Thyroid gland (tissue), 4 donors: ENCODE measurements around the gene PNPLA2.

ENCODE experiments used
- CTCF ChIP-seq, 6 experiments: fragments of 200-600 bp in 3 of 6; fragments of 450-650 bp in 3 of 6; sonication (generic) in 3 of 6; IDR thresholded peaks; one replicate each; pipeline ENCODE4 v1.5.1; 2016 to 2019; ENCODE audit warnings: antibody characterized with exemption in 6 of 6, mild to moderate bottlenecking in 2 of 6, inconsistent platforms in 1 of 6, moderate library complexity in 1 of 6
- POLR2A ChIP-seq, 2 donors: fragments of 450-650 bp; IDR thresholded peaks; one replicate each; pipeline ENCODE4 v1.6.1; 2017; ENCODE audit warnings: antibody characterized with exemption in 2 of 2, mild to moderate bottlenecking in 2 of 2, moderate library complexity in 1 of 2

DNA sequence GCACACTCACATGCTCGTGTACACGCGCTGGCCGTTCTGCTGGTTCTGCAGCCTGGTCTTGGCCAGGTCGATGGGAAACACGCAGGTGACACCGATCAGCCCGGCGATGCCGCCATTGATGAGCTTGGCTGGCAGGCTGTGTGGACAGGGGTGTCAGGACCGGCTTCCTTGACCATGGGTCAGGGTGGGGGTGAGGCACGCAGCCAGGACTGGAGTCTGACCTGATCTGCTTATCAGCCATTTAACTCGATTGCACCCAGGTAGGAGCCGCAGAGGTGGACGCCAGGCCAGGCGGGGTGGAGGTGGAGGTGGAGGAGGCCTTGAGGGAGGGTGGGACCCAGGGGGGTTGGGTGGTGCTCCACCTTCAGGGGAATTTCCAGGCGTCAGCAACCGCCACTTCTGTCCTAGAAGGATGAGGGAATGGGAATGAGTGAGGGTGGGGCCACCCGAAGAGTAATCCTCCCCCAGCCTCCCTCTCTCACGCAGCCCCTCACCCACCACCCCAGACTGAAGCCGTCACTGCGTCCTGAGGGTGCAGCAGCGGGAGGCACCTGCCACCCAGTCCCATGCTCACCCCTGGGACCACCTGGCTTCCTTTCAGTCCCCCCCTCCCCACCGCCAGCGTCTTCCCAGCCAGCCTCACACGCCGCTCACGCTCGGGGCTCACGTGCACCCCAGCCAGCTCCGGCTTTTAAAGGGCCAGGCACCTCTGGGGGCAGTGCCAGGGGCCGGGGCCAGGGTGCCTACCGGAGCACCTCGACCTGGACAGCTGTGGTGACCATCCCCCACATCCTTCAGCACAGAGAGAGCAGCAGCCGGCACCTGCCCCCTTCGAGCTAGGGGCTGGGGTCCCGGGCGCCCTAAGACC is 23.7 kb upstream of the PNPLA2 start:
- TF ChIP-seq CTCF (IDR thresholded peaks at IDR 0.05) (no peak), POLR2A (IDR thresholded peaks at IDR 0.05) (no peak)
